GM18867 (cell line): ENCODE data around the gene PLXNC1.

ENCODE experiments used
- ATAC-seq: cut with Tn5 transposase; IDR thresholded peaks from one replicate; pipeline ENCODE4 v1.9.1; 2021; ENCODE audit warnings: mild to moderate bottlenecking, moderate library complexity; ENCODE audit not compliant: unreplicated experiment

PLXNC1 gene

GRCh38 chr12:94133964-94134795 lies 14.2 kb upstream of the PLXNC1 start:
- ATAC-seq = peak; percentile 58

GRCh38 chr12:94135896-94136295 lies 12.5 kb upstream of the PLXNC1 start:
- no peak for ATAC-seq

GRCh38 chr12:94139816-94140215 lies 8.6 kb upstream of the PLXNC1 start:
- ATAC-seq = no peak

GRCh38 chr12:94140556-94140955 lies 7.8 kb upstream of the PLXNC1 start:
- peak; percentile 56 for ATAC-seq

- ATAC-seq = no peak
Observed at GRCh38 chr12:94141004-94141764, 7.2 kb upstream of the PLXNC1 start.

- no peak for ATAC-seq
Observed at GRCh38 chr12:94141892-94142291, 6.5 kb upstream of the PLXNC1 start.

- ATAC-seq = no peak
Observed at GRCh38 chr12:94143438-94143837, 4.9 kb upstream of the PLXNC1 start.

- ATAC-seq = no peak
Observed at GRCh38 chr12:94143951-94144350, 4.4 kb upstream of the PLXNC1 start.

- no peak for ATAC-seq
Observed at GRCh38 chr12:94144781-94145180, 3.6 kb upstream of the PLXNC1 start.

- no peak for ATAC-seq
Observed at GRCh38 chr12:94145191-94145983, 3.0 kb upstream of the PLXNC1 start.

GRCh38 chr12:94146166-94146936 lies 2.0 kb upstream of the PLXNC1 start:
- ATAC-seq = no peak

- ATAC-seq = no peak
Observed at GRCh38 chr12:94147387-94147990, 888 bp upstream of the PLXNC1 start.

- no peak for ATAC-seq
Observed at GRCh38 chr12:94148739-94149118, 352 bp downstream of the PLXNC1 start.

- ATAC-seq = peak; percentile 26
Observed at GRCh38 chr12:94149119-94149780, 873 bp downstream of the PLXNC1 start.

GRCh38 chr12:94149781-94150239 lies 1.4 kb downstream of the PLXNC1 start:
- peak; percentile 1 for ATAC-seq

GRCh38 chr12:94150240-94151121 lies 2.1 kb downstream of the PLXNC1 start:
- no peak for ATAC-seq

- ATAC-seq = no peak
Observed at GRCh38 chr12:94151582-94151981, 3.2 kb downstream of the PLXNC1 start.

- no peak for ATAC-seq
Observed at GRCh38 chr12:94152292-94153078, 4.1 kb downstream of the PLXNC1 start.
